GM21825 (cell line): ENCODE data around the gene ILF2.

Experiments used
- ATAC-seq: cut with Tn5 transposase; IDR thresholded peaks from one replicate; pipeline ENCODE4 v1.9.1; 2021; ENCODE audit warnings: mild to moderate bottlenecking, moderate library complexity; ENCODE audit not compliant: unreplicated experiment

Gene ILF2

DNA sequence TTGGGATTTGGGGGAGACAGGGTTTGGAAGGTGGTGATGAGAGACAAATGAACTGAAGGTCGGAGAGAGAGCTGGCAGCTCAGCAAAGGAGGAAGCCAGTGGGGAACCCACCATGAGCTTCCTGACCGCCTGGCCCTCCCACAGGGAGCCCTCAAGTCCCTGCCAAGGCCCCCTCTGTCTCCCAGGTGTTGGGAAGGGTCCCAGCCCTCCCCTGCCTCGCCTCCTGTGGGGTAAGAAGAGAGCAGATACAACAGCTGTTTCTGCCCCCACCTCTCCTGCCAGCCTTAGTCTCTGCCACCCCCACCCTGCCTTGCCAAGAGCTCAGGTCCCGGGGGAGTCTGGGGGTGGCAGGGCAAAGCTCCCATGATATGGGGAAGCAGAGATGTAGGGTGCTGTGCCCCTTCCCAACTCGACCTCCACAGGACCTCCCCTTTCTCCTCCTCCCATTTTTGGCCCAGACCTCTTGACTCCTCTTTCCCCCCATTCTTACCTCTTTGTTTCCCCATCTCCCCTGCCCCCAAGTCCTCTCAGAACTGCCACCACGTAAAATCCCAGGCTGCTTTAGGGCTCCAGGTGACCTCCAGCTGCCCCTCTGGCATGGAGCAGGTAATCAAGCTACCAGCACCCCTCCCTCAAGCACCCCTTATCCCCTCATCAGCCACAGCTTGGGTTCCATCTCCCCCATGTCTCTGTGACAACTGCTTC, 42.0 kb downstream of the ILF2 start:
- no peak for ATAC-seq

DNA sequence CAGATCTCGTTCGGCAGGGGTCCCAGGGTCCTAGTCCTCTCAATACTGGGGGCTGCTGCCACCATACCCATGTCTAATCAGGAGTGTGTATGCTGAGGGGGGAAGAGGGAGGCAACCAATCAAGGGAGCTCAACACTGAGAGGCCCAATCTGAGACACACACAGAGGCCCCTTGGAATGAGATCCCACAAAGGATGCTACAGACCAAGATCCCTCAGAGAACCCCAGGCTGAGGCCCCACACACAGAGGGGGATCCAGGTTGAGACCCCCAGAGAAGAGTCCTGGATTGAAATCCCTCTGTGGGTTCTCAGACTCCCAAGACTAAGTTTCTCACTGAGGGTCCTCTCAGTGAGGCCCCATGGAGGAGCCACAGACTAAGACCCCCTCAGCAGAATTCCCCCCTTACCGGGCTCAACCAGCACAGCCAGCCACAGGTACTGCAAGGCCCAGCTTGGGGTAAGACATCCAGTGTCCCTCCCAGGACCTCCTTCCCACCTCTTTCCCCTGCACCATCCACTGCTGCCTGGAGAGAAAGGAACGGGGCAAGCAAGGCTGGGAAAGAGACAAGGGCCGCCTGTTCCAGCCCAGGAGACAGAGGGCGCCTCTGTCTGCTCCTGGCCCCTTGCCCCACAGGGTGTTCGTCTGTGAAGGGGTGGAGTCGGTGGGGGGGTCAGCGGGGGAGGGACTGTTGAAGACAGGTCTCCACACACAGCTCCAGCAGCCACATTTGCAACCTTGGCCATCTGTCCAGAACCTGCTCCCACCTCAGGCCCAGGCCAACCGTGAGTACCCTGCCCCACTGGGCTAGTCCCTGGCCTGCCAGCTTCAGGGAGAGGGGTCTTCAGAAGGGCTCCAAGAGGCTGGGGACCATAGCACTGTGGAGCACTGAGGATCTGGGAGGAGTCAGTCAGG, 42.8 kb downstream of the ILF2 start, which contains the start of gene S100A1:
S100A1 (plus strand) TSS at position 720 of the 912 bp plus-strand sequence. CDS start 2,088 bp downstream, outside the sequence.
- no peak for ATAC-seq

DNA sequence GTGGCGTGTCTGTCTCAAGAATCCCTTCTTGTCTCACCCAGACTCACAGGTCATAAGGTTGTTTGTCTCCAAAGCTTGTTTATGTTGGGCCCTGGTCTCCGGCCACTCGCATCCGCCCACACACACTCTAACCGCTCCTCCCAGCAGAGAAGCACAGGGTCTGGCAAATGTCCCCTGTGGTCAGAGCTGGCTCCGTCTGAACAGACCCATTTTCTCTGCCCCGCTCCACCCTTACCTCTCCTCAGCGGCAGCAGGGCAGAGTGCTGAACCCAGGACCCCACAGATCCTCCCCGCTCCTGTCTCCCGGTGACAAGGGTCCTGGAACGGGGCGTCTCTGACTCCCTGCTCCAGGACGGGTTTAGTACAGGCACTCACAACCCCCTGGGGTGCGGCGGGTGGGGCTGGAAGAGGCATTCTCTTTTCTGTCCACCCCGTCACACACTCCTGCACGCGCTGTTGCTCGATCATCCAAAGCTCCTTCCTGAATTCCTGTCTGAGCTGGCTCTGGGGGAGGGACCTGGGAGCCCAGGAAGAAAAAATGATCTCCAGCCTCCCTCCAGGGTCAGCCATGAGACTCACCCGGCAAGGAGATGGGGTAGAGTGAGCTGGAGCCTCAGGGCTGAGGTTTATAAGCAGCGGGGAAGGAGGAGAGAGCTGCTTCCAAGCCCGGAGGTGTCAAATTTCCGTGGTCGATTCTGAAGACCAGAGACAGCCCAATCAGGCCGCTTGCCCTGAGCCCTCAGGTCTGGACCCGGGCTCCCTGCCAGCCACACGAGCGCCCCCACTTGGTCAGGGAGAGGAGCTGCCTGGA, 43.7 kb downstream of the ILF2 start, which contains the start of gene S100A13:
S100A13 (minus strand) TSS at position 602 of the 811 bp plus-strand sequence. CDS start 1,033 bp downstream, outside the sequence.
- ATAC-seq: no peak

DNA sequence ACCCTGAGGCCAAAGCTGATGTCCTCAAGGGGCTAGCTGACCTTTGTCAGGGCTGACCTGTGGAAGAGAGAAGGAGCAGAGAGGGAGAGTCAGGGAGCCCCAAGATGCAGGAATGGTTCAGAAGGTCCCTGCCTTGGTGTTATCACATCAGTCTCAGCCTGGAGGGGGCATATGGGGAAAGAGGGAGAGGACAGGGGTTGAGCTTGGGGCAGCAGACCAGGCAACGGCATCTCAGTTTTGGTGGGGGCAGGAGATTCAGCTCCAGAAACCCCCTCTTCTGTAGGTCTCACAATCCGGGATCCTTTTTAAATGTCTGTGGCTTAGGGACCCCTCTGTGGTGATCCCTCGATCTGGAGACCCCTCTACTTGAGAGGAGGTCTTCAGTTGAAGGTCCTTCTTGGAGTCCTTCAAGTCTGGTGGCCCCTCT, 44.3 kb downstream of the ILF2 start:
- no peak for ATAC-seq

DNA sequence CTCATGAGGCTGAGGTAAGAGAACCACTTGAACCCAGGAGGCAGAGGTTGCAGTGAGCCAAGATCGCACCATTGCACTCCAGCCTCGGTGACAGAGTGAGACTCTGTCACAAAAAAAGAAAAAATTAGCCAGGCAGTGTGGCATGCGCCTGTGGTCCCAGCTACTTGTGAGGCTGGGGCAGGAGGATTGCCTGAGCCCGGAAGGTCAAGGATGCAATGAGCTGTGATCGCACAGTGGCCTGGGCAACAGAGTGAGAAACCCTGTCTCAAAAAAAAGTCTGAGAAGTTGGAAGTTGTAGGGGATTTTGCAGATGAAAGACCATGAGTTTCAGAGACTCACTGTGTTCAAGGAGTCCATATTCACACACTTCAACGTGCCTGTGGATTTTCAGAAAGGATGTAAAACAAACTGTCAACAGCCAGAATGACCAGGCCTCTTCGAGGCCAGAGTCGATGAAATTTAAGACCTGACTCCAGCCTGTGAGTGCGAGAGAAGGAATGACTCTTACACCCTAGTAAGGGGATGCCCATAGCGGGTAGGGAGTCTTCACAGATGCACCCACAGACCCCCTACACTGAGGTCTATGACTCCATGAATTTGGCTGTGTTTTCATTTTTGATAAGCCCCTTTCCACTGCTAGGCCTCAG, 45.7 kb downstream of the ILF2 start:
- ATAC-seq: no peak

DNA sequence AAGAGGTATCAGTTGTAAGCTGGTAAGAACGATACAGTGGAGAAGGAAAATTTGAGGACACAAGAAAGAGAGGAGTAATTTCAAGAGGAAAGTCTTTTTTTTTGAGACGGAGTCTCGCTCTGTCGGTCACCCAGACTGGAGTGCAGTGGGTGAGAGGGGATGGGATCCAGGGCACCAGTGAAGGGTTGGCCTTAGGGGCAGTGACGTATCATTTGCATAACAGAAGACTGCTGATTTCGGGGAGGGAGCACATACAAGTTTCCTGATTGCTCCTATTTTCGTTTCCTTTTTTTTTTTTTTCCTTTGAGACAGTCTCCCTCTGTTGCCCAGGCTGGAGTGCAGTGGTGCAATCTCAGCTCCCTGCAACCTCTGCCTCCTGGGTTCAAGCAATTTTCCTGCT, 47.7 kb downstream of the ILF2 start:
- no peak for ATAC-seq

DNA sequence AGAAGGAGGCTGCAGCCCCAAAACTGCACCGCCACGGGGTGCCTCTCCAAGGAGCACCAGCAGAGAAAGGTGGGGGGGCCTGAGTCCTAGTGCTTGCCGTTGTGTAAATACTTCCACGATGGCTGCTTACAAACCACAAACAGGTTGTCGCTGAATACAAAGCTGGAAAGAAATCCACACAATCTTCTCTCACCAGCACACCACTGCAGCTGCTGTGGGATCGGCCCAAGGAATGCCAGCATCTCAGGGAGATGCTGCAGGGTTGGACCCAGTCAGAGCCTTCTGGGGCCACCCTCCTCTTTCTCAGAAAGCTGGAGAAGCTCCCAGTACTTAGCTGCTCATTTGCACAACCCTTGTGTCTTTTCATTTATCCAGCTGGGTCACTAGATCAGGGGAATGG, 51.6 kb downstream of the ILF2 start:
- no peak for ATAC-seq

DNA sequence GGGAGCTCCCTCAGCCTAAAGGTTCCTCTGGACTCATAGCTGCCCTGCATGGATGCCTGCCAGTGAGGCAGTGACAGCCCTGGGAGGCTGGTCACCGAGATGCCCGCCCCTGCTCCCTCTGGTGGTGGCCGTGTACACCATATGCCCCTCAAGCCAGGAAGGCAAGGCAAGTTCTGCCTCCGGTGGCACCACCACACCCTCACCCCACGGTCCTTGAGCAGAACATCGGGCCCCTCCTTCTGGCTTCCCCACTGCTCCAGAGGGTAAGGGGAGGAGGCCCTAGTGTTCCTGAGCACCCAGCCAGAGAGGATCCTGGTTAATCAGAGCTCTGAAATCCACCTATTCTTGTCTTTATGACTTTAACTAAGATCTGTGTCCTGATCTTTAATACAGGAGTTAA, 53.1 kb downstream of the ILF2 start:
- no peak for ATAC-seq

DNA sequence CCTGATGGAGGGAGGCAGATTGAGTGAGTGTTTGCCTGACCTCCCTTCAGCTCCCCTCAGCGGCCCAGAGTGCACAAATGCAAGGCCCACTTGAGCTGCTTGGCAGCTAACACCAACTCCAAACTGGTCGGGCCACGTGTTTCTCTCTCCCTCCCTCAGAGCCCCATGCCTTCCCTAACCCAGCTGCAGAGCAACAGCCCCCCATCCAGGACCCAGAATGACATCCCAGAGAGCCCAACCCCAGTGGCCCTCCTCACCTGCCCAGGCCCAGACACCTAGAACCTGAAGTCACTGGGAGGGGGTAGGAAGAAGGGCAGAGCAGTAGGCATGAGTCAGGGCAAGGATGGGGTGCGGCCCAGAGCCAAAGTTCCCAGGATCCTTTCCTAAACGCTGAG, 53.9 kb downstream of the ILF2 start:
- ATAC-seq: no peak

DNA sequence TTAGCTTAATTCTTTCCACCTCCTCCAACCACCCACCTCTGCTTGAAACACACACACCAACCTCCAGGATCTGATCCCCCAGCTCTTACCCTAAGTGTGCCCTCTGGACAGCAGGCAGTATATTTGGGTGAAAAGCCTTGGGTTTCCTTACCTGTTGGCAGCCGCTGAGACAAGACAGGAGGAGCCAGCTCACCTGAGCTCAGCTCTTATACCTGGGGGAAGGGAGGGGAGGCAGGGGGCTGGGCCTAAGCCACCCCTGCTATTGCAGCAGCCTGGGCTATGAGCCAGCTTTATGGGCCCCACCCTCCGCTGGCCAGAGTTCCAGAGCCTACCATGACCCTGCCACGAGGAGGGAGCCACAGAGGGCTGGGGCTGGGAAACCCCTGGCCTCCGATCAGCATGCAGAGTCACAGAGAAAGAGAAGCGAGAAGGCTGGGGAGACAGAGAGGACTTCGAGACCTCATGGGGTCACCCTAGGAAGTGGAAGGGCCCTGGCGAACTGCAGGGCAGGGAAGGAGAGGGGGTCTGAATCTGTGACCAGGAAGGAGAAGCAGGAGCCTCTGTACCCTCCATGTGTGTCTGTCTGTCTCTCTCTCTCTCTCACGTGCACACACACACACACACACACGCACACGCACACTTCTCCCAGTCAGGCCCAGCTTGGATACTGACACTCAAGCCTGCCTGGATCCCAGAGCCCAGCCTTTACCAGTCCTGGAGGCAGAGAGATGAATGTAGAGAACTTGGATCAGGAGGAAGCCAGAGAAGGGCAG, 54.5 kb downstream of the ILF2 start, which contains the start of gene S100A14:
S100A14 (minus strand) TSS at position 182 of the 773 bp plus-strand sequence. CDS start 467 bp downstream, outside the sequence.
- ATAC-seq: no peak

DNA sequence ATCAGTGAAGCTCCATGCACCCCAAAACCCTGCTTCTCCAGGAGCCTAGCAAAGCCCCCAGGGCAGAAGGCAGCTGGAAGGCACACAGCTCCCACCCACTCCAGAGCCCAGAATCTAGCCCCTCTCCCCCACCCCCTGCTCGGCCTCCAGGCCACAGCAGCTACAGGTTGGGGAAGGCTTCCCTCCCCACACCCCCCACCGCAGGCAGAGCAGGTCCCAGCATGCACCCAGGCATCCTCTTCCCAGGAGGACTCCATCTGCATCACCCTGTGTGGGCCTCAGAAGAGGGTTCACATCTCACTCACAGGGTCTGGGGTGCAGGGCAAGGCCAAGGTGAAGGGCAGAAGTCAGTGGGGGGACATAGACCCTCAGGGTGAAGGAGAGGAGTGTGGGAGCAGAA, 55.4 kb downstream of the ILF2 start:
- no peak for ATAC-seq

DNA sequence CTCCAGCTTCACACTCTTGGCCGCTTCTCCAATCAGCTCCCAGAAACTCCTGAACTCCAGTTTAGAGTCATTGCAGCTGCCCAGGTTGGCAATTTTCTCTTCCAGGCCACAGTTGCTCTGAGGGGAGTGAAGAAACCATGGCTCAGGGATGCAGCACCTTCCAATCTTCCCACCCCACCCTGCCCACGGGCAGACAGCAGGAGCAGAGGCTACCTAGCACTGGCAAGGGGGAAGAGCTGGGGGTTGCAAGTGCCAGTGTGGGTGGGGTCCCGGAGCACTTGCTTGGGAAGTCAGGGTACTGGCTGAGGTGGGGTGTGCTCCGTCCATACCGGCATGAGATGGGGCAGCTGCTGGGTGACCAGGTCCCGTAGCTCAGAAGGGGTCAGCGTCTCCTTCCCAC, 55.9 kb downstream of the ILF2 start:
- ATAC-seq: no peak

DNA sequence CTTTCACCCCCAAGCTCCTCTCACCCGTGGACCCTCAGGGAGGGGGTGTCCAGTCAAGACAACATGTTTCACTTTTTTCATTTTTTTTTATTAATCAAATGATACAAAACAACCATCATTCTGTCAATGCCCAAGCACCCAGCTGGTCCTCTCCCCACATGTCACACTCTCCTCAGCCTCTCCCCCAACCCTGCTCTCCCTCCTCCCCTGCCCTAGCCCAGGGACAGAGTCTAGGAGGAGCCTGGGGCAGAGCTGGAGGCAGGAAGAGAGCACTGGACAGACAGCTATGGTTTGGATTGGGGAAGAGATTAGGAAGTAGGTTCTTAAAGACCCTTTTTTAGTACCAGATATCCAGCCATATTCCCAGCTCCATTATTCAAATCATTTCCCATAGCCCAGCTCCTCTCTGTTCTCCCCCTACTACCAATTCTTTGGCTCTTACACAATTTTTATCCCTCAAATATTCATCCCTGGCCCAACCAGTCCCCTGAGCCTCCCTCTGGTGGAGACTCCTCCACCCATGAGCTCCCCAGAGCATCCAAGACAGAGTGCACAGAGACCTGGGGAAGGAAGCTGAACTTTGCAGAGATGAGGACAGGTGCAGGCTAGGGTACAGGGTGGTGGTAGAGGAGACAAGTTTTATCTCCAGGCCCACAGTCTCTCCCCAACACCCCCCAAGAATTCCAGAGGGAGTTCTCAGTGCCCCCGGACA, 56.4 kb downstream of the ILF2 start:
- no peak for ATAC-seq

DNA sequence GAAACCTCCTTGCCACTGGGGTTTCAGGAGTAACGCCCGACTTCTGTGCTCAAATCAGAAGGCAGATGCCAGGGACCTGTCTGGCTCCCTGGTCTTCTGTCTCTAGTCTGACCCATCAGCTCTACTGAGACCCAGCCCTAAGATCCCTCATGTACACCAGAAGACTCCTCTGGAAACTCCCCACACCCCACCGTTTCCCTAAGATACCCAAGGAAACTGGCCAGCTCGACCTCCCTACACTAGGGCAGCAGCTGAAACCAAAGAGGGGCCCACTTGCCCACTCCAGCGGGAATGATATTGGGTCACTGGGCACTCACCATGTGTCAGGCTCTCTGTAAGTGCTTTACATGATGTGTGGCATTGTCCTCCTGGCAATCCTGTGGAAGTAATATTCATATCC, 57.4 kb downstream of the ILF2 start:
- no peak for ATAC-seq

DNA sequence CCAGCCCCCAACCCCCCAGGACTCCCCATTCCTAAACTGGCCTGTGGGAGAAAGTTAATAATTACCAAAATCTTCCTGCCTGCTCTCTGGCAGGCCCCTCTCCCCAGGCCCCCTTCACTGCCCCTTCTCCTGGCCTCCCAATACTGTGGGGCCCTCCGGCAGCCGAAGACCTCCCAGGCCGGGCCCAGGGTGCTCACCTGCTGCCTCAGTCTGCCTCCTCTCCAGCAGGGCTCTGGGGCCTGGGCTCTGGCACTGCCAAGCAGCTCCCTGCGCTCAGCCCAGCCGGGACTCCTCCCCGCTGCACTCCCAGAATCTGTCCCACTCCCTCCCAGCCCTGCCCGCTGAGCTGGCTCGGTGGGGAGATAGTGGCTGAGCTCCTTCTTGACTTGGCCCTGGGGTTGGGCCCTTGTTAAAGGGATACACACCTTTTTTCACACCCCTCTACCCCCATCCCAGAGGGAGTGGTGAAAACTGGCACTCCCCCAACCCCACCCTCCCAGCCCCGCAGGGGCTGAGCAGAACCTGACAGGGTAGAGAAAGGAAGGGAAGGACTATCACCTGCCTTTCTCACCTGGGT, 58.0 kb downstream of the ILF2 start, which contains the start of gene S100A16:
S100A16 (minus strand) TSS at position 383 of the 577 bp plus-strand sequence. CDS start 4,986 bp downstream, outside the sequence.
- ATAC-seq: no peak

DNA sequence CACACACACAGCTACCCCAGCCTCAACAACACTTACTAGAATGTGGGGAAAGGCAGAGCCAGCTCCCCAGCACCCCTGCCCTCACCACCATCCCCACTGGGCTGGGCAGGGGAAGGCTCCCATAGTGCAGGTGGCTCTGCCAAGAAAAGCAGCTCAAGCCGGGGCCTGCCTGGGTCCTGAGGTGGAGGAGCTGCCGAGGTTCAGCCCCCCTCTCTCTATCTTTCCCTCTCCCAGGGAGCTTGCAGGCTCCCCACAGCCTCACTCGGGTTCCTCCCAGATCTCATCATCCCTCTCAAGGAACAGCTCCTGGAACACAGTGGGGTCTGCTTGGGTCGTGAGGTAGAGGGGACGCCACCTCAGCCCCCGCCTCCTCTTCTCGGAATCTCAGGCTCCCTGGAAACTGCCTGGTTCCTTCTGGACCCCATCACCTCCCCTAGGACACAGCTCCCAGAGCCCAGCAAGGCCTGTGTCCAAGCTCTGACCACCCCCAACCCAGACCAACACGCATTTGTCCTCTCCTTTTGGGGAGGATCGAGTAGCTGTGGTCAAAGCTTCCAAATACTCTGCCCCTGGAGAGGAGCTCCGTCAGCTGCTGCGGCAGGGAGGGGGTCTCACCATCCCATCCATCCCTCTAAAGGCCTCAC, 58.6 kb downstream of the ILF2 start:
- no peak for ATAC-seq
